BJ (cell line): ENCODE measurements around the gene DLK2. TPM values are rescaled to one million over a fixed set of nuclear protein-coding genes. Genes with fewer than 3 reads are reported as not detected.
A peak's percentile ranks its signal among the peaks of the same experiment; 100 is the strongest.
"Not testable (repeated sequence)": the region's sequence is repeated elsewhere in the genome, so short reads cannot be mapped to it uniquely, and the experiment has no call there.

Experiments
- CTCF ChIA-PET: fragments of 350-600 bp; formaldehyde crosslinking; extraction: SDS; loops from one replicate; lab custom pipeline; 2021; ENCODE audit warnings: antibody characterized with exemption, inconsistent platforms; lab: Yijun Ruan, JAX
- POLR2A ChIA-PET: fragments of 300-600 bp; sonication (Branson Sonifier 250); formaldehyde crosslinking; extraction: SDS; loops from one replicate; lab custom pipeline; 2021; ENCODE audit warnings: antibody characterized with exemption; lab: Charles Lee
- DNase-seq: peaks from one replicate; pipeline ENCODE4 v3.0.0-alpha.2; 2011; ENCODE audit warnings: low read depth
- H3K27me3 ChIP-seq: 2 replicates; pipeline ENCODE4 v1.6.0; 2011; ENCODE audit warnings: low read length; ENCODE audit not compliant: control insufficient read depth, insufficient read depth
- H3K36me3 ChIP-seq: 2 replicates; pipeline ENCODE4 v1.5.1; 2011; ENCODE audit warnings: low read length; ENCODE audit not compliant: control insufficient read depth, insufficient read depth
- H3K4me3 ChIP-seq: 2 replicates; pipeline ENCODE4 v1.5.1; 2011; ENCODE audit warnings: low read depth, mild to moderate bottlenecking, control low read depth, low read length
- polyA plus RNA-seq: library from polyadenylated mRNA; depleted of rRNA; stranded (reverse); fragments of >200 nt; gene quantifications from 2 replicates; pipeline ENCODE4 v1.2.3, GENCODE V29; 2011
- TF ChIP-seq, protein P1 (sequence below): IDR thresholded peaks from 2 replicates; pipeline ENCODE4 v1.5.1; 2011; ENCODE audit warnings: low read depth, mild to moderate bottlenecking, control low read depth, inconsistent platforms, low read length, moderate library complexity; ENCODE audit not compliant: insufficient read depth

DLK2 gene
- polyA plus RNA-seq, 1 experiment, result 4.8 TPM

DNA sequence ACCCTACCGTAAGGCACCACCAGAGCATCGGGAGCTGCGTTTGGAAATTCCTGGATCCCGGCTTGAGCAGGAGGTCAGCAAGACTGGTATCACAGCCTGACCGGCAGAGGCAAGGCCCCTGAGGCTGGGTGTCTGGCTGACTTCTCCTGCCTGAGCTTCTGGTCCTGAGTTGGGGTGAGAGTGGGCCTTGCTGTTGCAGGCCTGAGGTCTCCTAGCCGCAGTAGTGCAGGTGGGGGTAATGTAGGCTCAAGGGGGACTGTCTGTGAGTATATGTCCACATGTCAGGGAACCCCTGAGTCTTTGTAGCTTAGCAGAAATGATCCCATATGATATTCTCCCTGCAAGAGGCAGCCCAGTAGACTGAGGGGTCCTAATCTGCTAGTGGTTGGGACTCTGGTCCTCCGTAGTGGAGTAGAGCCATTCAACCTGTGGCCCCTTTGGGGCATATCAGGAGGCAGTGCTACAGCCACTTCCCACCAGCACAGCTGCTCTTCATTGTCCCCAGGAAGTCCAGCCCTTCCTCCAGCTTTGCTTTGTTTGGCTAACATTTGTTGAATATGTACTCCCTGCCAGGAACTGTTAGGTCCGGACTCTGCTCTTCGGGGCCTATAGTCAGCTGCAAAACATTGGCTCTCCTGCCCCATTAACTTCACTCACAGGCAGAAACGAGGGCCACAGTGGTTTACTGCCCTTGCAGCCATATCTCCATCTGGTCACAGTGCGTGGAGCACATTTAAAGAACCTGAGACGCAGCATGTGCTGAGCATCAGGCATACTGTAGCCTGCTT lies 43.9 kb upstream of the DLK2 start:
- CTCF ChIA-PET, result interaction anchor here (1.1 to 10.1 kb wide), 3 partner anchors 9 to 44 kb away, joined by 3 to 87 read pairs (median 4); partner anchors contain the start of genes DLK2, POLR1C and YIPF3
- TF ChIP-seq, protein P1, sequence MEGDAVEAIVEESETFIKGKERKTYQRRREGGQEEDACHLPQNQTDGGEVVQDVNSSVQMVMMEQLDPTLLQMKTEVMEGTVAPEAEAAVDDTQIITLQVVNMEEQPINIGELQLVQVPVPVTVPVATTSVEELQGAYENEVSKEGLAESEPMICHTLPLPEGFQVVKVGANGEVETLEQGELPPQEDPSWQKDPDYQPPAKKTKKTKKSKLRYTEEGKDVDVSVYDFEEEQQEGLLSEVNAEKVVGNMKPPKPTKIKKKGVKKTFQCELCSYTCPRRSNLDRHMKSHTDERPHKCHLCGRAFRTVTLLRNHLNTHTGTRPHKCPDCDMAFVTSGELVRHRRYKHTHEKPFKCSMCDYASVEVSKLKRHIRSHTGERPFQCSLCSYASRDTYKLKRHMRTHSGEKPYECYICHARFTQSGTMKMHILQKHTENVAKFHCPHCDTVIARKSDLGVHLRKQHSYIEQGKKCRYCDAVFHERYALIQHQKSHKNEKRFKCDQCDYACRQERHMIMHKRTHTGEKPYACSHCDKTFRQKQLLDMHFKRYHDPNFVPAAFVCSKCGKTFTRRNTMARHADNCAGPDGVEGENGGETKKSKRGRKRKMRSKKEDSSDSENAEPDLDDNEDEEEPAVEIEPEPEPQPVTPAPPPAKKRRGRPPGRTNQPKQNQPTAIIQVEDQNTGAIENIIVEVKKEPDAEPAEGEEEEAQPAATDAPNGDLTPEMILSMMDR, result no peak
- no peak for DNase-seq
- Histone ChIP-seq H3K36me3 (peaks cover 34% of the 10 kb centered on the region), H3K27me3 (no peaks in the 10 kb centered on the region), H3K4me3 (no peak overlapping the region)
- POLR2A ChIA-PET, result no interaction called here

DNA sequence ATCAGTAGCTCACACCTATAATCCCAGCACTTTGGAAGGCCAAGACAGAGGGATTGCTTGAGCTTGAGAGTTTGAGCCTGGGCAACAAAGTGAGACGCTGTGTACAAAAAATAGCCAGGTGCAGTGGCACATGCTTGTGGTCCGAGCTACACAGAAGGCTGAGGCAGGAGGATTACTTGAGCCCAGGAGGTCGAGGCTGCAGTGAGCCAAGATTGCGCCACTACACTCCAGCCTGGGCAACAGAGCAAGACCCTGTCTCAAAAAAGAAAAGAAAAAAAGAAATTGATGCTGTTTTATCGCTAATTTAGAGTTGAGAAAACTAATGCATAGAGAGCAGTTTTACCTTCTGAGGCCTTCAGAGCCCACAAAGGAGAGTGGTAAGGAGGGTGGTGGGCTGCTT lies 42.9 kb upstream of the DLK2 start:
- CTCF ChIA-PET, result interaction anchor here (0.8 to 10.1 kb wide), 3 partner anchors 9 to 57 kb away, joined by 3 to 136 read pairs (median 87); partner anchors contain the start of genes DLK2 and LRRC73
- H3K27me3 ChIP-seq, POLR2A ChIA-PET: not testable (repeated sequence)

DNA sequence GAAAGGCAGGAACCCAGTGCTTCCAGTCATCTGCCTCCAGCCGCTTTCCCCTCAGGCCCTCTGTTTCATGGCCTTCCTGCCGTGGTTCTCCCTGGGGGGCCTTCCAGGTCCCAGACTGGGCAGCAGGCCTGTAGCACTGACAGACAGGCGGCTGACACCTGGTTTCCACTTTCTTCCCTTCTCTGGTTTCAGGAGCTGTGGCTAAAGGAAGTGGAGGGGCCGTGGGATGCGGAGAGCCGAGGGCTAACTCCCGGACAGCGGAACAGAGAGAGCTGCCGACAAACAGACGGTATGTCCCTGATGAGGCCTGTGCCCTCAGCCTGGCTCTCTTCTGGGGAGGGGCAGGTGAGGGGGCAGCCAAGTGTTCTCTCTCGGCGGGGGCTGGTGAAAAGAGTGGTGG lies 42.3 kb upstream of the DLK2 start:
- TF ChIP-seq, protein P1, result no peak
- H3K4me3 ChIP-seq, result no peak overlapping the region
- no peak for DNase-seq
- no peaks in the 10 kb centered on the region for H3K27me3 ChIP-seq
- CTCF ChIA-PET, result interaction anchor here (1.1 to 10.1 kb wide), 9 partner anchors 10 to 235 kb away, joined by 3 to 136 read pairs (median 8); partner anchors contain the start of genes DLK2 and LRRC73
- POLR2A ChIA-PET, result no interaction called here
- peaks cover 25% of the 10 kb centered on the region for H3K36me3 ChIP-seq

More for the DNA sequence above, 42.9 kb upstream of the DLK2 start:
- H3K36me3 ChIP-seq, result peaks cover 29% of the 10 kb centered on the region
- not testable (repeated sequence) for DNase-seq, H3K4me3 ChIP-seq

DNA sequence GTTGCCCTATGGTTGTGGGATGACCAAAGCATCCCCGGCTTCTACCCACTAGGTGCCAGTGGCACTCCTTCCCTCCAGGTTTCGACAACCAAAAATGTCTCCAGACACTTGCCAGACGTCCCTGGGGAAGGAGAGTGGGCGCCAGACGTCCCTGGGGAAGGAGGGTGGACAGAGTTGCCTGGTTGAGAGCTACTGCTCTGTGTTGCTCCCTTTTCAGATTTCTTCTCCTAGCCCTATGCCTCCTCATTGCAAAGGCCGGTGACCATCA lies 41.7 kb upstream of the DLK2 start:
- H3K4me3 ChIP-seq, result no peak overlapping the region
- no peaks in the 10 kb centered on the region for H3K27me3 ChIP-seq
- TF ChIP-seq, protein P1, result no peak
- no peak for DNase-seq
- H3K36me3 ChIP-seq, result peaks cover 19% of the 10 kb centered on the region
- POLR2A ChIA-PET, result interaction anchor here (0.6 kb wide), 1 partner anchor 9 kb away, joined by 4 read pairs; no protein-coding TSS in a partner anchor
- CTCF ChIA-PET, result interaction anchor here (0.5 to 10.1 kb wide), 23 partner anchors 11 to 269 kb away, joined by 3 to 136 read pairs (median 5); partner anchors contain the start of genes DLK2, DNPH1 and LRRC73

DNA sequence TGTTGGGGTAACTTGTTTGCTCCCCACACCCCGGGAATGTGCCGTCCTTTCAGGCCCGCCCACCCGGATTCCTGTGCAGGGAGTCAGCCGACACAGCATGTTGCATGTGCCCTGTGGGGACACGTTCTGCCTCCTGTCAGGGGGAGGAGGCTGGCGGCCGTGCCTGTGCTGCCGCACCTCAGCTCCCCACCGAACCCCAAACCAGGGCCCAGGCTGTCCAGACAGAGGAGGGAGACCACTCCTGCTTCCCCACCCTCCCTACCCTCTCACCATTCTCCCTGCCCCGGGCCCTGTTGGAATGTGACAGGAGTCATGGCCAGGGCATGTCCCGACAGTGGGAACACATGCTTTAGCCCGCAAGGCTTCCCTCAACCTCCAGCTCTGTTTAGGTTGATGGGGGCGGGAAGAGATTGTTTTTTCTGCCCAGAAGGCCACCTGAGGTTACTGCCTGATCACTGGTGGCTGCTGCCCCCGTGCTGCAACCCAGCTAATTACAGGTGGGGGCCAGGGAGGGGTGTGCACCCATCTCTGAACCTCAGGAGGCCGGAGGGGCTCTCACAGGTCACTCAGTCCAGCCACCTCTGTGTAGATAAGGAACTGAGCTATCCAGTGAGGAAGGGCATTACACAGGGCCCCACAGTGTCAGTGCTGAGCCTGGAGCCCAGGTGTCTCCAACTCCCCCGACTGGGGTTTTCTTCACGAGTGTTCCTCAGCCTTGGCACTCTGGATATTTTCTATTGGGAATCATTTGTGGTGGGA lies 41.2 kb upstream of the DLK2 start:
- DNase-seq, result no peak
- H3K36me3 ChIP-seq, result peaks cover 19% of the 10 kb centered on the region
- no peaks in the 10 kb centered on the region for H3K27me3 ChIP-seq
- POLR2A ChIA-PET, result interaction anchor here (0.6 kb wide), 1 partner anchor 10 kb away, joined by 4 read pairs; no protein-coding TSS in a partner anchor
- TF ChIP-seq, protein P1, result peak; percentile 76
- no peak overlapping the region for H3K4me3 ChIP-seq
- CTCF ChIA-PET, result interaction anchor here (0.5 to 10.1 kb wide), 32 partner anchors 11 to 269 kb away, joined by 3 to 136 read pairs (median 4); partner anchors contain the start of genes DLK2, DNPH1 and LRRC73
